ENCODE data around the gene SBF2. TPM values are rescaled to one million over a fixed set of nuclear protein-coding genes. Genes with fewer than 3 reads are reported as not detected.

Gene SBF2
- total and polyA plus RNA-seq, 2 of the 13 experiments (the other 11 are each of a cell fraction or from before 2014, with no cell fraction given) = 24.0 to 45.8 TPM

DNA sequence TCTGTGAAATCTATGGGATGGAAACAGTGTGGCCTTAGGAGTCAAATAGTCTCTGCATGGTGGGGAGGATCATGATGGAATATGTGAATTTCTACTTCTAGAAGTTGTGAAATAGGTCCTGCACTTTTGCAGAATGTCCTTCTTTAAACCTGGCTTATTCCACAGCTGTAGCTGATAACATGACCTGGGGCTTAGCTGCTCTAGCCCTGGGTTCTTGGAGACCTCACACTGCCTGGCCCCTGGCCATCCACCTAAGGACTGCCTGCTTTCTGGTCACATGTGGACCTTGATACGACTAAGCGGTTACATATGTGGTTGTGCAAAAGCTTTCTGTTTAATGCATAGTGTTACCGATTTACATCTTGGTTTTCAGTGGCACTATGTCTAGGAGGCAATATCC is 541.9 kb downstream of the SBF2 start (continued):
- TF ChIP-seq CEBPG (CRISPR knock-in tag; IDR thresholded peaks at IDR 0.05) (peak; percentile 7; the same call in 1 of the 2 replicates), ZNF7 (CRISPR knock-in tag; IDR thresholded peaks at IDR 0.05) (0 out of 2 replicates have a peak, but pooled peaks have one; percentile 29), HNF4A (CRISPR knock-in tag; IDR thresholded peaks at IDR 0.05) (0 out of 2 replicates have a peak, but pooled peaks have one; percentile 6), EP300 (IDR thresholded peaks at IDR 0.05; ENCODE audit: low read depth in 2 of 2, low read length in 2 of 2) (no peak), EP300 (CRISPR knock-in tag; IDR thresholded peaks at IDR 0.05; ENCODE audit: borderline replicate concordance) (no peak)
- TF ChIP-seq, protein P1, sequence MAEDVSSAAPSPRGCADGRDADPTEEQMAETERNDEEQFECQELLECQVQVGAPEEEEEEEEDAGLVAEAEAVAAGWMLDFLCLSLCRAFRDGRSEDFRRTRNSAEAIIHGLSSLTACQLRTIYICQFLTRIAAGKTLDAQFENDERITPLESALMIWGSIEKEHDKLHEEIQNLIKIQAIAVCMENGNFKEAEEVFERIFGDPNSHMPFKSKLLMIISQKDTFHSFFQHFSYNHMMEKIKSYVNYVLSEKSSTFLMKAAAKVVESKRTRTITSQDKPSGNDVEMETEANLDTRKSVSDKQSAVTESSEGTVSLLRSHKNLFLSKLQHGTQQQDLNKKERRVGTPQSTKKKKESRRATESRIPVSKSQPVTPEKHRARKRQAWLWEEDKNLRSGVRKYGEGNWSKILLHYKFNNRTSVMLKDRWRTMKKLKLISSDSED (CRISPR knock-in tag; IDR thresholded peaks at IDR 0.05) = no peak

DNA sequence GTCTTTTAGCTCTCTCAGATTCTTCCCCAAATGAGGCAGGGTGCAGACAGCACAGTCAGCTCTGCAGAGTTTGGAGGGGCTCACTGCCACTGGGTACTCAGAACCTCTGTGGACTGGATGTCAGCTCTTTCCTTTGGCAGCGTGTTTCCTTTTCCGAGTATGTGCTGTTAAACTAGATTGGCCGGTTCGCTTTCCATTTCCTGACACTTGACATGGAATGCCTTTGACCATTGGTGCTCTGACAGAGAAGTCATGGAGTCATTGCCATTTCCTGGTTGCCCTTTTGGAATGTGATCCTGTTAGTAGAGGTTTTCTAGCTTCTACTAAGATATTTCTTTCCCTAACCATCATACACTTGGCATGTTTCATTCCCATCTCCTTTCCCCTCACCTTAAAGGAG is 543.5 kb downstream of the SBF2 start:
- no peak overlapping the region for H3K4me2 ChIP-seq (ENCODE audit: low read depth, low read length)
- POLR2A ChIA-PET = no interaction called here
- H3K9ac ChIP-seq (ENCODE audit: insufficient read depth, low read depth, low read length) = no peak overlapping the region
- CTCF ChIA-PET (ENCODE audit: low intra/inter-chr PET ratio, low total read pairs) = interaction anchor here (3.1 kb wide), 1 partner anchor 137 kb away, joined by 21 read pairs; no protein-coding TSS in a partner anchor
- FAIRE-seq (no peak), DNase-seq (ENCODE audit: low spot score) (no peak), ATAC-seq (no peak)
- no peaks in the 10 kb centered on the region for H3K79me2 ChIP-seq (ENCODE audit: insufficient read depth, low read length)
- peaks cover 4 to 7% of the 10 kb centered on the region in 2 experiments; a peak in 1 of 5 replicates for H3K36me3 ChIP-seq (replicated peaks in 1 of 2; ENCODE audit: control insufficient read depth in 1 of 2, insufficient read depth in 2 of 2, low read length in 2 of 2)
- no peak overlapping the region for H3K27ac ChIP-seq (ENCODE audit: extremely low read length, insufficient read depth, low read length)
- no peaks in the 10 kb centered on the region for H4K20me1 ChIP-seq (ENCODE audit: insufficient read depth, low read length)
- intact Hi-C loops (cut with micrococcal nuclease; ENCODE audit: unreplicated experiment) = no loop called here
- peaks cover 26% of the 10 kb centered on the region for H3K4me1 ChIP-seq (ENCODE audit: insufficient read depth, low read length)
- BruUV-seq (replicated peaks) = no TSS peak
- no peaks in the 10 kb centered on the region for H3K27me3 ChIP-seq (ENCODE audit: control insufficient read depth in 1 of 2, insufficient read depth in 2 of 2, low read length in 2 of 2)
- TF ChIP-seq, protein P2, sequence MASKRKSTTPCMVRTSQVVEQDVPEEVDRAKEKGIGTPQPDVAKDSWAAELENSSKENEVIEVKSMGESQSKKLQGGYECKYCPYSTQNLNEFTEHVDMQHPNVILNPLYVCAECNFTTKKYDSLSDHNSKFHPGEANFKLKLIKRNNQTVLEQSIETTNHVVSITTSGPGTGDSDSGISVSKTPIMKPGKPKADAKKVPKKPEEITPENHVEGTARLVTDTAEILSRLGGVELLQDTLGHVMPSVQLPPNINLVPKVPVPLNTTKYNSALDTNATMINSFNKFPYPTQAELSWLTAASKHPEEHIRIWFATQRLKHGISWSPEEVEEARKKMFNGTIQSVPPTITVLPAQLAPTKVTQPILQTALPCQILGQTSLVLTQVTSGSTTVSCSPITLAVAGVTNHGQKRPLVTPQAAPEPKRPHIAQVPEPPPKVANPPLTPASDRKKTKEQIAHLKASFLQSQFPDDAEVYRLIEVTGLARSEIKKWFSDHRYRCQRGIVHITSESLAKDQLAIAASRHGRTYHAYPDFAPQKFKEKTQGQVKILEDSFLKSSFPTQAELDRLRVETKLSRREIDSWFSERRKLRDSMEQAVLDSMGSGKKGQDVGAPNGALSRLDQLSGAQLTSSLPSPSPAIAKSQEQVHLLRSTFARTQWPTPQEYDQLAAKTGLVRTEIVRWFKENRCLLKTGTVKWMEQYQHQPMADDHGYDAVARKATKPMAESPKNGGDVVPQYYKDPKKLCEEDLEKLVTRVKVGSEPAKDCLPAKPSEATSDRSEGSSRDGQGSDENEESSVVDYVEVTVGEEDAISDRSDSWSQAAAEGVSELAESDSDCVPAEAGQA (IDR thresholded peaks at IDR 0.05; ENCODE audit: low read depth) = no peak
- TF ChIP-seq, protein P2 (CRISPR knock-in tag; IDR thresholded peaks at IDR 0.05; ENCODE audit: borderline replicate concordance) = no peak
- TF ChIP-seq MTA1 (CRISPR knock-in tag; IDR thresholded peaks at IDR 0.05; ENCODE audit: borderline replicate concordance) = no peak
- TF ChIP-seq ZNF674 (CRISPR knock-in tag; IDR thresholded peaks at IDR 0.05; ENCODE audit: low read depth) = no peak
- TF ChIP-seq, protein P3, sequence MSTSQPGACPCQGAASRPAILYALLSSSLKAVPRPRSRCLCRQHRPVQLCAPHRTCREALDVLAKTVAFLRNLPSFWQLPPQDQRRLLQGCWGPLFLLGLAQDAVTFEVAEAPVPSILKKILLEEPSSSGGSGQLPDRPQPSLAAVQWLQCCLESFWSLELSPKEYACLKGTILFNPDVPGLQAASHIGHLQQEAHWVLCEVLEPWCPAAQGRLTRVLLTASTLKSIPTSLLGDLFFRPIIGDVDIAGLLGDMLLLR (CRISPR knock-in tag; IDR thresholded peaks at IDR 0.05) = no peak
- no peak for TF ChIP-seq ZNF317 (CRISPR knock-in tag; IDR thresholded peaks at IDR 0.05)
- no peak for TF ChIP-seq ZNF496 (CRISPR knock-in tag; IDR thresholded peaks at IDR 0.05; ENCODE audit: insufficient replicate concordance)
- no peak for TF ChIP-seq SUZ12 (IDR thresholded peaks at IDR 0.05; ENCODE audit: low read depth, low read length)
- H3K4me3 ChIP-seq (replicated peaks in 1 of 3; ENCODE audit: insufficient read depth in 1 of 3, low read depth in 2 of 3, low read length in 3 of 3) = no peak overlapping the region
- H2AFZ ChIP-seq (ENCODE audit: low read length) = no peak overlapping the region
- WGBS (ENCODE audit: low lambda C conversion rate) = 99% methylated on average over 4 of the region's 4 CpGs
- in situ Hi-C loops (cut with HindIII; ENCODE audit: extremely low pct_ligation_motif_present, low pct_unique_long_range_greater_than_20kb) = loop anchor here (10.0 kb wide), 1 partner anchor 56 kb away; no protein-coding TSS in a partner anchor
- H3K9me3 ChIP-seq (ENCODE audit: low read length) = no peaks in the 10 kb centered on the region
